Measurements from ENCODE around the gene RPS29. TPM values are rescaled to one million over a fixed set of nuclear protein-coding genes. Genes with fewer than 3 reads are reported as not detected.

The RPS29 gene
- total RNA-seq, 2 donors from 2014 or later = 1,499 to 8,459 TPM

DNA sequence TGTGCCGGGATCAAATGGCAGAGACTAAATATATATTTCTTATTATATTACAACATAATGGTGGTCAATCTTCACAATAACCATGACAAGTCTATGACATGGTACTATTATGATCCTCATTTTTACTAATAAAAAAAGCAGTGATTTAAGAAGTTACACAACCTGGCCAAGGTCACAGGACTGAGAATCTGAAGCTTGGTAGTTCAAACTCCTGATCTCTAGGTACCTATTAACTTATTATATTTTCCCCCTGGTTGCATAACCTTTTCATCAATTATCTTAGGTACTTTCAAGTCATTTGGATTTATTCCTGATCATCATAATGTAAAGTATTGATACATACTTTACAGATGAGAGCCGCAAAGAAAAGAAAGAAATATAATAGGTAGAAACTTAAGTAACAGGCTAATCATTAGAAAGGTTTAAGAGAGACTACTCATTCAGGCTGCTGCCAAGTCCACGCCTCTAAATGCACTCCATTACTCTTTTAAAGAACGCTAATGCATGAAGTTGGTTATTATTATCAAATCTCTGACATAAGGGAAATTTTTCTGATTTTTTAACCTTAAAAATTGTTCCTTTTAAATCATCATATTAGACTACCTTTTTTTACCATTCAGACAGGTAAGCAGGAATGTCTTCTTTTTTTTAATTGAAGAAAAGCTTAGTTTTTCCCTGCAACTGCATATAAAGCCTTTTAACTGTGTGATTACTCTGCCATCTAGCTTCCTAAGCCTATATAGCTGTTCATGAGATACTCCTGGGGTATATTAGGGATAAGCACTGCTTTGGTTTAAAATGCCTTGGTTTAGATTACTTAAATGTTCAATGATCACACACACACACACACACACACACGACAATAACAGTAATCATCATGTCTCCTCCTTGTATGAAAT lies 35.6 kb downstream of the RPS29 start:
- TF ChIP-seq, protein P1, sequence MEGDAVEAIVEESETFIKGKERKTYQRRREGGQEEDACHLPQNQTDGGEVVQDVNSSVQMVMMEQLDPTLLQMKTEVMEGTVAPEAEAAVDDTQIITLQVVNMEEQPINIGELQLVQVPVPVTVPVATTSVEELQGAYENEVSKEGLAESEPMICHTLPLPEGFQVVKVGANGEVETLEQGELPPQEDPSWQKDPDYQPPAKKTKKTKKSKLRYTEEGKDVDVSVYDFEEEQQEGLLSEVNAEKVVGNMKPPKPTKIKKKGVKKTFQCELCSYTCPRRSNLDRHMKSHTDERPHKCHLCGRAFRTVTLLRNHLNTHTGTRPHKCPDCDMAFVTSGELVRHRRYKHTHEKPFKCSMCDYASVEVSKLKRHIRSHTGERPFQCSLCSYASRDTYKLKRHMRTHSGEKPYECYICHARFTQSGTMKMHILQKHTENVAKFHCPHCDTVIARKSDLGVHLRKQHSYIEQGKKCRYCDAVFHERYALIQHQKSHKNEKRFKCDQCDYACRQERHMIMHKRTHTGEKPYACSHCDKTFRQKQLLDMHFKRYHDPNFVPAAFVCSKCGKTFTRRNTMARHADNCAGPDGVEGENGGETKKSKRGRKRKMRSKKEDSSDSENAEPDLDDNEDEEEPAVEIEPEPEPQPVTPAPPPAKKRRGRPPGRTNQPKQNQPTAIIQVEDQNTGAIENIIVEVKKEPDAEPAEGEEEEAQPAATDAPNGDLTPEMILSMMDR (IDR thresholded peaks at IDR 0.05) = no peak
- Histone ChIP-seq H3K4me1 (no peaks in the 10 kb centered on the region), H3K9me3 (no peaks in the 10 kb centered on the region), H3K27ac (no peak overlapping the region), H3K4me3 (no peak overlapping the region), H3K27me3 (no peaks in the 10 kb centered on the region), H3K36me3 (no peaks in the 10 kb centered on the region)
- DNase-seq (ENCODE audit: low spot score) = no peak

DNA sequence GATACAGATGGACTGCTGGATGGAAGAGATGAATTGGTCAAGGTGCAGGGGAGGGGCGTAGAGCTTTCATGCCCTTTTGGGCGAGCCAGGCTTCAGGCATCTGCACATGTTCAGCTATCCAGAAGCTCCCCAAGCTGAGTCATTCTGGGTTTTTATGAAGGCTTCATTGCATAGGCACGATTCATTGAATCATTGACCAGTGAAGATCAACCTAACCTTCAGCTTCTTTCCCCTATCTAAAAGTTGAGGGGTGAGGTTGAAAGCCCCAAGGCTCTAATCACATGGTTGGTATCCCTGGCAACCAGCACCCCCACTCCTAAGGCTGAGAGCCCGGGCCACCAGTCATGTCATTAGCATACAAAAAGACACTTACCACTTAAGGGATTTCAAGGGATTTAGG lies 36.3 kb downstream of the RPS29 start:
- H3K4me3 ChIP-seq = no peak overlapping the region
- DNase-seq (ENCODE audit: low spot score) = no peak
- TF ChIP-seq, protein P1 (IDR thresholded peaks at IDR 0.05) = no peak

DNA sequence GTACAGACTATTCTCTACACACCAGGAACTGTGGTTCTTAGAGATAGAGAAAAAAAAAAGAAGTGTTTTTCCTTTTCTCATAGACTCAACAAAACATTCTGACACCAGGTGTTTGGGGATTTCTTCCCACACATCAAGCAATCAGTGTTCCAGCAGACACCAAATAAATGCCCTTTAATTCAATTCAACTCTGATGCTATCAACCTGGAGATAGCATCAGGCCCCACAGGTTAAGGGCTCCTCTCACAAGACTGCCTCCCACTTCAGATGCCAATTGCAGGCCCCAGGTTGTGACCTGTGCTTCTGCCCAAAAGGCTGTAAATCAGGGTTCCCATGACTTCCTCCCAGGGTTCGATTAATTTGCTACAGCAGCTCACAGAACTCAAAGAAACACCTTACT lies 36.7 kb downstream of the RPS29 start:
- DNase-seq (ENCODE audit: low spot score) = no peak
- H3K4me3 ChIP-seq = no peak overlapping the region
- TF ChIP-seq, protein P1 (IDR thresholded peaks at IDR 0.05) = no peak
- H3K27ac ChIP-seq = no peak overlapping the region
- H3K36me3 ChIP-seq = no peaks in the 10 kb centered on the region
- no peaks in the 10 kb centered on the region for H3K9me3 ChIP-seq
- no peaks in the 10 kb centered on the region for H3K27me3 ChIP-seq
- H3K4me1 ChIP-seq = no peaks in the 10 kb centered on the region

More for the DNA sequence above, 36.3 kb downstream of the RPS29 start:
- Histone ChIP-seq H3K4me1 (no peaks in the 10 kb centered on the region), H3K36me3 (no peaks in the 10 kb centered on the region), H3K27me3 (no peaks in the 10 kb centered on the region), H3K27ac (no peak overlapping the region), H3K9me3 (no peaks in the 10 kb centered on the region)

DNA sequence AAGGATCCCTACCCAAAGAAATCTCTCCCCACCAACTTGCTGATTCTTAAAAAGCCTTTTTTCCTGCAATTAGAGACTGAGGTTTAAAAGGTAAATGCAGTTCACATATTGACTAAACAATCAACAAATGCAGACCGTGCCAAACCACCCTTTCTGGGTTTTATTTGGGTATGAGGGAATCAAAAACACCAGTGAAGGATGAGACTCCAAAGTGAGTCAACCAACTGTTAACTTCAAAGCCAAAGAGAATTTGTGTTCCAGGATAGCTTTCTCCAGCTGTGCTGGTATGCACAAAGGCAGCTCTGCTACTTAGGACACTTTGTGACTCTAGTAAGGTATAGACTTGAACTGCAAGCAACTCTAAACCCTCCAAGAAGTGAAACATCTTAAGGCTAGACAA lies 39.4 kb downstream of the RPS29 start:
- H3K36me3 ChIP-seq = no peaks in the 10 kb centered on the region
- TF ChIP-seq, protein P1 (IDR thresholded peaks at IDR 0.05) = no peak
- no peaks in the 10 kb centered on the region for H3K27me3 ChIP-seq
- H3K27ac ChIP-seq = no peak overlapping the region
- no peaks in the 10 kb centered on the region for H3K4me1 ChIP-seq
- no peaks in the 10 kb centered on the region for H3K9me3 ChIP-seq
- no peak overlapping the region for H3K4me3 ChIP-seq
- DNase-seq (ENCODE audit: low spot score) = no peak

DNA sequence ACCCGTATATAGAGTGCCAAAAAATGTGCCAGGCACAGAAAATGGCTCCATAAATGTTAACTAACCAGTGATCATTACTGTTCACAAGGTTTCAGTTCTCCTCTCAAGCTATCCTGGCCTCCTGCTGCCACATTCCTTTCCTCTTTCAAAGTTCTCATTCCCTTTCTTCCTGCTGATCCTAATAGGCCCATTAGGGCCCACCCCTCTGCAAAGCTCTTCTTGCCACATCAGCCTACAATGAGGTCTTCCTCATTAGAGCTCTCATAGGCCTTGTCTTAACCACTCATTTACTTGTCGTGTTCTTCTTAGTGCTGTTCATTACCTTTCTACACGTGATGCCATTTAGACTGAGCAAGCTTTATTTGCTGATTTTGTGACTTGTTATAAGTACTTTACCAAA lies 40.5 kb downstream of the RPS29 start:
- no peak for DNase-seq (ENCODE audit: low spot score)
- Histone ChIP-seq H3K4me3 (no peak overlapping the region), H3K4me1 (no peaks in the 10 kb centered on the region), H3K27ac (no peak overlapping the region), H3K36me3 (no peaks in the 10 kb centered on the region), H3K9me3 (no peaks in the 10 kb centered on the region), H3K27me3 (no peaks in the 10 kb centered on the region)
- TF ChIP-seq, protein P1 (IDR thresholded peaks at IDR 0.05) = no peak
